ENCODE results near the gene PGM1.

PGM1 gene

DNA sequence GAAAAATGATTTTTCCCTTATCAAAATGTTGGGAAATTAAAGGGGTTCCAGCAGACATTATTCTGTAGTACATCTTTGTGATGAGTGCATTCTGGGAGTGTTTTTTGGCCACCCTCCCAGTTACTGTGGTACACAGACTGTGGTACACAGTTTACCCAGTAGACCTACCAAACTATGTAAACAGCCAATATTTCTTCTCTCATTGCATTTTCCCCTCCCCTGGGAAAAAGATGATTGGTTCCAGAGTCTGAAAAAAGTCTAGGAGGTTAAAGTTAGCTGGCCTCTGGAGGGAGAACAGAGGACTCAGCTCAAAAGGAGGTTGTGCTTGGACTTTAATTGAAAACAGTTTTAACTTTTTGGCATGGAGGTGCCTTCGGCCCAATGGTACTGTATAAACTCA, 42.5 kb downstream of the PGM1 start:
- DNase-seq: no peak

DNA sequence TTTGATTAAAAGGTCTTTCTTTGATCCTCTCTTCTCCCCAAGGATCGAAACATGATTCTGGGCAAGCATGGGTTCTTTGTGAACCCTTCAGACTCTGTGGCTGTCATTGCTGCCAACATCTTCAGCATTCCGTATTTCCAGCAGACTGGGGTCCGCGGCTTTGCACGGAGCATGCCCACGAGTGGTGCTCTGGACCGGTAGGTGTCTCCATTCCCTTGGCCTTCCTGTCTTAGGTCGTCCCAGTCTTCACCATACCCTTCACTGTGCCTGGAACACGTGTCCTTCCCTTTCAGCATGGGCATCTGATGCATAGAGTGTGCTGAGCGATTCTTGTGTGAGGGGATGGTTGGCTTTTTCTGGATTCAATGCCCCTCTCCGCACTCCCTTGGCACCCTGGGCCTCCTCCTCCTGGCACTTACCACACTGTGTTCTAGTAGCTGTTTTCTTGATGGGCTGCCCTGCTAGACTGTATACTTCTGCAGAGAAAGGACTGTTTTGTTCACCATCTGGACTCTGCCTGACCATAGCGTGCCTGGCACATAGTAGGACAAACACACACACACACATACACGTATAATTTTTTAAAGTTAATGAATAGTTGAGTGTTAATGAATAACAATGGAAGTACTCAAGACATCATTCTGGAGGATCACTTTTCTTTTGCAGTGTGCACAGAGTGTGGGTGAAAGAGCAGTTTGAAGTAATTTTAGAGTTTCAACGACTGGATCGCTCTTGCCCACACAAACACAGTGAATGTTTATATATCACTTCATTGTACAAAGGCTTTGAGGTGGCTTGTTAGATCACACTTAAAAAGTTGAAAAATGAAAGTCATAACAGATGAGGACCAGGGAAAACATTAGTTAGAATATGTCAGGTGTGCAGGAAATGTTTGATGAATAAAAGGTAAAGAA, 43.2 kb downstream of the PGM1 start:
- DNase-seq: no peak

DNA sequence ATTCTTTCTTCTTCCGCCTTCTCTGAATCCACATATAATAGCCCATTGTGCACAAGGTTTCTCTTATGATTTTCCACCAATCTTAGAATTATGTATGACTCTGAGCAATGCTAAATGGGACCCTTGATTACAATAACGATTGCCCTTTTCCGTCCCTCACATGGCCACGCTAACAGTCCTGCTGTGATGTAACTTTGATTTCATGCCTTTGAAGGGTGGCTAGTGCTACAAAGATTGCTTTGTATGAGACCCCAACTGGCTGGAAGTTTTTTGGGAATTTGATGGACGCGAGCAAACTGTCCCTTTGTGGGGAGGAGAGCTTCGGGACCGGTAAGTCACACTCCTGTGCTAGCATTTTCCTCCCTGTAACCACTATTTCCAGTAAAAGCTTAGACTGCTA, 45.3 kb downstream of the PGM1 start:
- DNase-seq: no peak

DNA sequence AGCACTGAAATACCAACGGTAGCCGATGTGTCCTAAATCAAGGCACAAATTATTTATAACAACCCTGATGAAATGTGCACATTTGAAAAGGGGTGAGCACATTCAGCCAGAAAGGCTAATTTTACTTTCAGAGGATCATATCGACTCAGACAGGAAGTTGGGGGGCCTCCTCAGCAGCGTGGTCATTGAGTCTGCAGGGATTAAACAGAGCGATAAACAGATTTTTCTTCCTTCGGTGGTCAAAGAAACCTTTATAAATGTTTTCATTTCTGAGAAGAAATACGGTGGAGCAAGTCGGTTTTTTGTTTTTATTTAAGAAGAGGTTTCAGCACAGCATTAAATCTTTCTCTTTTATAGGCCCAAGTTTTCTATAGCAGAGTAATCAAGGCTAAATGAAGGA, 45.7 kb downstream of the PGM1 start:
- no peak for DNase-seq

DNA sequence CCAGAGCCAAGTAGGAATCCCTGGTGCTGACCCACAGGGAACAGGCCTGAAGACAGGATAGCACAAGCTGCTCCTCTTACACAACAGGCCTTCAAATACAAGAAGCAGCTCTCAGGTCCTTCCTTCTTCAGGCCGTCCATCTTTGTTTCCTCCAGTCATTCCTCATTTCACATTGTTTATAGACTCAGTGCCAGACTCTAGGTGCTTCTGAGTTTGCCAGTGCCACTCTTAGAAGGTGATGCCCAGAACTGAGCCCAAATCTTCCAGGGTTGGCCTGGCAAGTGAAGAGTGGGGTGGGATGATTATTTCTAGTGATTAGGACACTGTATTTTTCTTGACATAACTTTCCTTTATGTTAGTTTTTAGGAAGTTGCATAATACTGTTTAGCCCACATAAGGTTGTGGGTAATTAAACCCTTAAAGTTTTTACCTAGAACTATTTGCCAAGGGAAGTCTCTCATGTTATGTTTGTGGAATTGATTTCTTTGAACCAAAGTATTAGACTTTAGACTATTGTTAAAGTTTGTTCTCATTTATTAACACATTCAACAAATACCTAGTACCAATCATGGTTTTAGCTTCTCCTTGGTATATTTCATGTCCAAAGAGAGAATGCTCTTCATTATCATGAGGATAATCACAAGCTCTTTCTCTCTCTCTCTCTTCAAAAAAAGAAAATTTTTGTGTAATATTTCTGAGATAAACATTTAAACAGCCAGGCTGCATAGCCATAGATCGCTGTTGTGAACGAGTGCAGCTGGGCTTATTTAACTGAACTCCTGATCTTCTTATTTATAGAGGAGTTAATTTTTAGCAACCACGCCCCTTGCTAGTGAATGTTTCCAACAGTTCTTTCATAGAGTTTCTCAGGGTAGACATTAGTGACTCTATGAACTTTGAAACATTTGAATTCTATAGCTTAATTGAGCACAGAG, 47.7 kb downstream of the PGM1 start:
- peak; percentile 71 to 74 for DNase-seq

DNA sequence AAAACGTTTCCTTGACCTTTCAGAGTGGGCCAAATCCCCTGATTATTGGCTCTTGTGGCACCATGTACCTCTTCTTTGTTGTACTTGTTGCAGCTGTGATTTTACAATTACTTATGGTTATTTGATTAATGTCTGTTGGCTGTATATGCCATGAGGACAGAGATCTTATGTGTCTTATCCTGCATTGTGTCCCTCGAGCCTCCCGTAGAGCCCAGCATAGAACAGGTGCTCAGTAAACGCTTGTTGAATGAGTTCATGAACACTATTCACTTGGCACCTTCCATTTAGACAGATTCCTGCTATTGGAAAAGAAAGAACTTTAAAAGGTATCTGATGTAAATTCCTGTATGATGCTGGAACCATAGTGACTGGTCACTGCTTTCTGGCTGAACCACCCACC, 48.4 kb downstream of the PGM1 start:
- no peak for DNase-seq

DNA sequence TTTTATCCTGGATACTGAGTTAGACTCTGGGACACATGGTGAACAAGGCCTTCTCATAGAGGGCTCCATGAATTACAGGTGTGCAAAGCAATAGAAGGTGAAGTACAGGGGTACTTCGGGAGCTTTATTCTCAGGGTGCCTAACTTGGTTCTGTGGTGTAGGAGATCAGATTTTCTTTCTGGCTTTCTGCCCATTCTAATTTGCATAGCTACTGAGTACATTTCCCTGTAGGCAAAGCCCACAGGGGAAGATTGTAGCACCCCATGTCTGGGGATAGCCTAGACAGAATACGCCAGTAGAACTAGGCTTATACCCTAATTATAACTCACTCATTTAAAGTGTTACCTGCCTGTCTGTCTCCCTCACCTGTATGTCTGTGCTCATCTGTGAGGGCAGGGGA, 49.7 kb downstream of the PGM1 start:
- no peak for DNase-seq

DNA sequence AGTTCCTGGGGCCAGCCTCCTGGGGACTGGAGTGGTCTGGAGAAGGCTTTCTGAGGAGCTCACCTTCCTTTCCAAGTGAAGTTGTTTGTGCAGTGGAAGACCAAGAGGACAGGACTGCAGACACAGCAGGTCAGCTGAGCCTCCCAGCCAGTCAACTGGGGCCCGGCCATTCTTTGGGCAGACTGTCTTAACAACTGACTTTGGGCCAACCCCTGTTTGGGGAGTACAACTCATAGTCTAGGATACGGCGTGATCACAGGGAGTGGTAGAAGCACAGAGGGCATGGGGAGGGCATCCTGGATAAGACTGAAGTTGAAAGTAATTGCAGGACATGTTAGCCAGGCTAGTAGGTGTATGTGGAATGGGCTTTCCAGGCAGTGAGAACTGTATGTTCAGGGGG, 50.3 kb downstream of the PGM1 start:
- no peak for DNase-seq

DNA sequence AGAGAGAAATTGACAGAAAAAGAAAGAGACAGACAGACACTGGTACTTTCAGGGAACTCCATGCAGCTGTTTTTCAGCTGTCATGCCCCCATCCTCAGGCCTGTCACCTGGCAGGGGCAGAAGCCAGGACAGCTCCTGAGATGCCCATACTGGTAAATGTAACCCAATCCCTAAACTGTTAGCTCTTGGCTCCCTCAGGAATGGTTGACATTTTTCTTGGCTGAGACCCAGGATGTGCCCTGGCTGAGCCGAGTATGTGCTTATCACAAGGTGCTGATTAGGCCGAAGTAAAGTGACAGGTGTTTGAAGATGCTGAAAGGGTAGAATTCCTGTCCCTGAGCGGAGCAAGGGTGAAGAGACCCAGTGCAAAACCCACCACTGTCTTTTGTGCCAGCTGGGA, 50.7 kb downstream of the PGM1 start:
- DNase-seq: no peak

DNA sequence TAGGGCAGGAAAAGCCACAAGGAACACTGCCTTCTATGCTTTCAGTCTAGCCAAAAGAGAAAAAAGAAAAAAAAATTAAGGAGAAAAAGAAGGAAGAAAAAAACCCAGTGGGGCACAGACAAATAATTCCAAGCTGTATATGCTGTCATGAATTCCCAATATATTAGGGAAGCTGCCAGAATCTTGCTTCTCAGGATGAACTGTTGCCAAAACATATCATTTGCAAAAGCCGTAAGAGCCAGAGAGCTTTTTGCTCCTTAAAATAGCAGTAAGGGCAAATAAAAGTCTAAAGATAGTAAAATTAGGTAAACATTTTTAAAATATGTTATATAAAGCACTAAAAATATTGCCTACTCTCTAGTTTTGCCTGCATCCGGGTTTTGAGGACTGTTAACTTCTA, 52.1 kb downstream of the PGM1 start:
- no peak for DNase-seq

DNA sequence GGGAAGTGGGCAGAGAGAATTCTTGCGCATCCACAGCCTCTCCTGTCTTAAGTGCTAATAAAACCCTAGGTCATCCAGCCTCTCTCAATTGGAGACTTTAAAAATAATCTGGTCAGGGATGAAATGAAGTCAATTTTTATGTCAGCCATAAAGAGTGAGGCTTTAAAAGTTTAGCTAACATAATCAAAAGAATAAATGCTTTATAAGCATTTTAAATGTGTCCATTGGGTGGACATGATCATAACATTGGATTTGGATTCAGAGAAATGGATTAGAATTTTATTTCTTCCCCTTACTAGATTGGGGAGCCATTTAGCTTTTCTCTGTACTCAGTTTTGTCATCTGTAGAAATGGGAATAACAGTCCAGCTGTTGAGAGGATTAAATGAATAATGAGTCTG, 55.5 kb downstream of the PGM1 start:
- no peak for DNase-seq

DNA sequence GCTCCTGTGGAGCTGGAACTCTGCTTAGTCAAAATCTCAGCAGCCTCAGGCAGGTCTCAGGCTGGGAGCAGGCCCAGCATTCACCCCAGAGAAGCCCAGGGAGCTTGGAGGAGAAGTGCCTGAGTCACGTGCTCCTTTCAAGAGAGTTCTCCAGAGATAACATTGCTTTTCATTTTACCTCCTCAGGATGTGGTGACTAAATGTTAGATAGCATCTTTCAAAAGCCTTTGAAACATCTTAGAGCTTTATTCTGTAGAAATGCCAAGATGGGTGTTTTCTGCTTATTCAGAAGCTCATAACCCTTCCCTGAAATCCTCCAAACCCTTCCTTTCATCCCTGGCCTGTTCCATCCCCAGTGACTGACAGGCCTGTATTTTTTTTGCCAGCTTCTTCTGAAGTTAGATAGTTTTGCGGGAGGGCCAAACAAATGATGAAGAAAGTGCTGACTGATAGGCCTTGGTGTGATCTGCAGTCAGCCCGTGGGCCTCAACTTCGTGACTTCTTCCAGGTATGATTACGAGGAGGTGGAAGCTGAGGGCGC, 58.0 kb downstream of the PGM1 start:
- DNase-seq: no peak

DNA sequence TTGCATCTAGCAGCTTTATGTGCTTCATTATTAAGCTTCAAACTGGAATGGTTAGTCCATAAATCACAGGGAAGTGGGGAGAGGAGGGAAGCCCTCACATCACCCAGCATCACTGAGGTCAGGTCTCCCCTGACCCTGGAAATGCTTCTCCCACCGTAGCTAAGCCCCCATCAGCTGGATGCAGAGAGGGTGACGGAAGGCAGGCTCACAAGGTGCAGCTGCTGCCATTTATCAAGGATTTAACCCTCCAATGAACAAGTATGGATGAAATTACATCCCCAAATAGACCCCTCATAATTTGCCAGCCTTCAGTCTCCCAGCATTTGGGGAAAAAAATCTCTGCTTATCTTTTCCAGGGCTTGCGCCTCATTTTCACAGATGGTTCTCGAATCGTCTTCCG, 60.8 kb downstream of the PGM1 start:
- no peak for DNase-seq

DNA sequence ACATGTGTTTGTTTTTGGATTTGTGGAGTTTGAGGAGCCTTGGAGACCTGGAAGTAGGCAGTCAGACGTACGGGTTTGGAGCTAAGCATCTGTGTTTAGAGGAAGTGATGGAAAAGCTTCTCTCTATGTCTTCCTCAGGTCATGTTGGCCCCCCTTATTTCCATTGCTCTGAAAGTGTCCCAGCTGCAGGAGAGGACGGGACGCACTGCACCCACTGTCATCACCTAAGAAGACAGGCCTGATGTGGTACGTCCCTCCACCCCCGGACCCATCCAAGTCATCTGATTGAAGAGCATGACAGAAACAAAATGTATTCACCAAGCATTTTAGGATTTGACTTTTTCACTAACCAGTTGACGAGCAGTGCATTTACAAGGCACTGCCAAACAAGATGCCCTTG, 66.2 kb downstream of the PGM1 start:
- DNase-seq: no peak

DNA sequence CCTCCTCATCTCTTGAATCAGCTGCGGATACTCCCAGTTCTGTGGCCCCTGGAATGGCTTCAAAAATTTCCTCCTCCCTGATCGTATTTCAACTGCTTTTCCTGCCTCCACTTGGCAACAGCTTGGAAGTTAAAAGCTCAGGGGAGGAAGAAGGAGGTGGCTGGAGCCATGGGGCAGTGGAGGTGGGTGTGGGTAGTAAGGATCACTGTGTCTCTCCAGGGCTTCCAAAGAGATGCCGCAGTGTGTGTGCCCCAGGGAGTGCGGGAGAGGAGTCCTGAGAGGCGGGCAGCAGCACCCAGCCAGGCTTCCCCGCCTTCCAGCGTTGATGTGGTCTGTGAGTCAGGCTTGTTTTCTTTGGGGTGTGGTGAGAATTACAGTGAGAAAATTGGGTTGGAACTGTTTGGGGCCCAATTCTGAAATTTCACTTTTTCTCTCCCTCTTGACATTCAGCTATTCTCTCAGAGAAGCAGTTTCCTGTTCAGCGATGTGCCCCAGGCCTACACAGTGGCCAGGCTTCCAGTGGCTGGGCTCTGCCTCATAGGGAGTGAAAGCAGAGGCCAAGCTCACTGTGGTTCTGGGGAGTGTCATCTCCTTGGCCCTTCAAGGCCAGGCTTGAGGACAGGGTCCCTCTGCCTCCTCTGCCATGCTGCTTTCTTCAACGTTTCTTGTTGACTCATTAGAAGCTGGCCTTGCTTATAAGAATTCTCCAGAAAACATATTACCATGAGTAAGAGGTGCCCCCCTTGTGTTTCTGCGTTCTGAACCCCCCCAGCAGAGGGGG, 69.0 kb downstream of the PGM1 start:
- no peak for DNase-seq

DNA sequence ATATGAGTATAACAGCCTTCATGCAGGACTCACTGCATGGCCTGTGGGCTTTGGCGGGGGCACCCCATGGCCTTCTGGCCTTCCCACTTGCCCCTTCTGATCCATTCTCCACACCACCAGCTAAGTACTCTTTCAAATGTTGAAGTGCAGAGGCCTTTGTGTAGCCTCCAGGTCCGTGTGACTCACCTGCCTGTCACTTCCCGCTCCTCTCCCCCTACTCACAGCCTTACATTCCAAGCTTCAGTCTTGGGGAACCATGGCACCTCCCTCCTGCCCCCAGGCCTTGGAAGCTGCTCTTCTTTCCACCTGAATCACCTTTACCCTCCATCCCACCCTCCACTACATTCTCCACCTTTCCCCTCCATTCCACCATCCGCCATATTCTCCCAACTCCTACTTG, 69.6 kb downstream of the PGM1 start:
- DNase-seq: no peak

DNA sequence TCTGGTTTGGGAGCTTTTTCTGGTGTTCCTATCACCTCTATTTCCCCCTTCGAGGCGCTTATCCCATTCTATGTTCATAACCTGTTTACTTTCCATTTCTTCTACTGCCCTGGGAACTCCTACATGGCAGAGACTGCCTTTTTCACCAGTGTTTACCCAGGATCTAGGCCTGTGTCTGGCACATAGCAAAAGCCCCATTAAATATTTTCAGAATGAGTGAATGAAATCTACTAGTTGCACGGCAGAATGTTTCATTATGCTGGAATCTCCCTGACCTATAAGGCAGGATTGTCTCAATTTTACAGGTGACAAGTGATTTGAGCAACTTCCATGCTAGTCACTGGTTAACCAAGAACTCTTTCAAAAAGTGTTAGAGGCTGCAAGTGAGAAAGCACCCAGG, 70.1 kb downstream of the PGM1 start:
- DNase-seq: no peak

DNA sequence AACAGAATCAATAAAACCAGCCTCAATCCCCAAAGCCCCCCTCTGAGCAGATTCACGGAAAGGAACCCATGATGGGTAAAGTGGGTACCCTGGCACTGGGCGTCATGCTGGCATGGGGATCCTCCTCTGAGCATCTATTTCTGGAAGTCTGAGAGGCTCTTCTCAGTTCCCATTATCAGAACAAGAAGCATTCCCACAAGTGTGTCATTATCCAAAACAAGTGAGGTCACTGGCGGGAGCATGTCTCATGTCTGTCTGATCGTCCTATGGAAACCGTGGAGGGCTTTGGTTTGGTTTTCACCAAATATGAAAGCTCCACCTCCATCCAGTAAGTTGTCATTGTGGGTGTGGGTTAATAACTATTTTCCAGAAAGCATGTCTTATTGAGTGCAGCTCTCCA, 70.7 kb downstream of the PGM1 start:
- DNase-seq: no peak

DNA sequence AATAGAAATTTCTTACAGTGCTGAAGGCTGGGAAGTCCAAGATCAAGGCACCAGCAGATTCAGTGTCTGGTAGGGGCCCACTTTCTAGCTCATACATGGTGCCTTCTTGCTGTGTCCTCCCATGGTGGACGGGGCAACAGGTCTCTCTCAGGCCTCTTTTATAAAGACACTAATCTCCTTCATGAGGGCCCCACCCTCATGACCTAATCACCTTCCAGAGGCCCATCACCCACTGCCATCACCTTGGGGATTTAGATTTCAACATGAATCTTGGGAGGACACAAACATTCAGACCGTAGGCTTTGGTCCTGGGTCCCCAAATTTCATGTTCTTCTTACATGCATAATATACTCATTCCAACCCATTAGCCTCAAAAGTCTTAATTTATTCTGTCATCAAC, 71.5 kb downstream of the PGM1 start:
- no peak for DNase-seq

DNA sequence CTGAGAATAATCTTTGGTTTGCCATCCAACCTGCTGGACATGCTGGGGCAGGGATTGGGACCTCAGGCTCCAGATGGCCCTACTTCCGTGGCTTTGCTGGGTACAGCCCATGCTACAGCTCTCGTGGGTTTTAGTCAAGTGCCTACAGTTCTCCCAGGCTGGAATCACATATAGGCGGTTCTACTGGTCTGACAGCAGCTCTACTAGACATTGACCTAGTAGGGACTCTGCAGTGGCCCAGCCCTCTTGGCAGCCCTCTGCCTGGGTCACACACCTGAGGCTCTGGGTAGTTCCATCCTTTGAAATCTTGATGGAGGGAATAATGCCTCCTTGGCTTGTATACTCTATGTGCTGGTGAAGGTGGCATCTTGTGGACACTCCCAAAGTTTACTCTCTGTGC, 72.2 kb downstream of the PGM1 start:
- no peak for DNase-seq

DNA sequence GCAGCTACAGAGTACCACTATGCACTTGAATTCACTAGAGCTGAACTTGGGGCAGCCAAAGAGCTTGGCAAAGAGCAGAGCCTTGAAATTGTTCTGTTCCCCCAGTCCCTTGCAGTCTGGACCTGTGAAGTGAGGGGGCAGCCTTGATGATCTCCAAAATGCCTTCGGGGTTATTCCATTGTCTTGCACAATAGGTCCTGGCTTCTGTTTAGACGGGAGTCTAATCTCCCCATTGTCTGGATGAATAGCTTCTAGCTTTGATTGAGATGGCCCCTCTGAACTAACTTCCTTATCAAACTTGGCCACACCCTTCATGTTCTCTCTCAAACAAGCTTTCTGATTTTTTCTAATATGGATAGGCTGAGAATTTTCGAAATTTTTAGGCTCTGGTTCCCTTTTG, 72.6 kb downstream of the PGM1 start:
- DNase-seq: no peak

DNA sequence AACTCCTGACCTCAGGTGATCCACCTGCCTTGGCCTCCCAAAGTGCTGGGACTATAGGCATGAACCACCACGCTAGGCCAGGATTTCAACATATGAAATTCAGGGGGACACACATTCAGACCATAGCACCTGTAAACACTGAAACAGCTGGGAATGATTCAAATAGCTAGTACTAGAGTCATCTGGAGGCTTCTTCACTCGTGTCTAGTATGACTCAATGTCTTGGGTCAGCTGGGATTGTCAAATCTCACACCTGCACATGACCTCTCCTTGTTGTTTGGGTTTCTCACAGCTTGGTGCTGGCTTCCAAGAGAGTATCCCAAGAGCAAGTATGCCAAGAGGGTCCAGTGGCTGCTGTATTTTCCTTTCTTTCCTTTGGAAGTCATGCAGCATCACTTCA, 75.1 kb downstream of the PGM1 start:
- no peak for DNase-seq
